Liver (tissue), 9 donors: ENCODE data around the gene PHYKPL. TPM values are rescaled to one million over a fixed set of nuclear protein-coding genes. Genes with fewer than 3 reads are reported as not detected.
"Not testable (repeated sequence)": the region's sequence is repeated elsewhere in the genome, so short reads cannot be mapped to it uniquely, and the experiment has no call there.

Experiments used
- DNase-seq: peaks from one replicate; pipeline ENCODE4 v3.0.0-alpha.2; 2017; ENCODE audit warnings: low spot score
- H3K27ac ChIP-seq, 2 donors: one replicate each; pipeline ENCODE4 v1.7.0; 2013; ENCODE audit warnings: inconsistent platforms in 2 of 2, low read length in 2 of 2, control low read depth in 1 of 2, low read depth in 1 of 2, mild to moderate bottlenecking in 1 of 2
- H3K27me3 ChIP-seq, 4 donors: one replicate each; pipeline versions ENCODE4 v1.6.1 to v1.7.0; 2013; ENCODE audit warnings: low read length in 3 of 4, inconsistent platforms in 1 of 4, mild to moderate bottlenecking in 1 of 4, moderate library complexity in 1 of 4; ENCODE audit not compliant: control insufficient read depth in 4 of 4, insufficient read depth in 4 of 4
- H3K36me3 ChIP-seq, 4 donors: one replicate each; pipeline versions ENCODE4 v1.6.1 to v1.7.0; 2013; ENCODE audit warnings: low read length in 3 of 4, mild to moderate bottlenecking in 3 of 4, low read depth in 1 of 4, moderate library complexity in 1 of 4; ENCODE audit not compliant: control insufficient read depth in 4 of 4, insufficient read depth in 3 of 4
- H3K4me1 ChIP-seq, 4 donors: one replicate each; pipeline versions ENCODE4 v1.6.1 to v1.7.0; 2013; ENCODE audit warnings: low read length in 3 of 4, mild to moderate bottlenecking in 3 of 4, moderate library complexity in 1 of 4; ENCODE audit not compliant: control insufficient read depth in 4 of 4, insufficient read depth in 4 of 4
- H3K4me3 ChIP-seq, 3 donors: one replicate each; pipeline versions ENCODE4 v1.6.1 to v1.7.0; 2013; ENCODE audit warnings: low read length in 3 of 3, control low read depth in 1 of 3, low read depth in 1 of 3, mild to moderate bottlenecking in 1 of 3
- H3K9ac ChIP-seq, 2 donors: one replicate each; pipeline ENCODE4 v1.7.0; 2013; ENCODE audit warnings: low read length in 2 of 2, mild to moderate bottlenecking in 2 of 2, moderate library complexity in 2 of 2, control low read depth in 1 of 2, low read depth in 1 of 2
- H3K9me3 ChIP-seq, 4 donors: one replicate each; pipeline versions ENCODE4 v1.6.1 to v1.7.0; 2013; ENCODE audit warnings: low read length in 3 of 4; ENCODE audit not compliant: control insufficient read depth in 4 of 4
- EGR1 ChIP-seq, 2 donors: IDR thresholded peaks; 2 replicates each; pipeline ENCODE4 v1.6.1; 2016 to 2018; ENCODE audit warnings: antibody characterized with exemption in 2 of 2, low read depth in 2 of 2
- FOXA1 ChIP-seq: IDR thresholded peaks from 2 replicates; pipeline ENCODE4 v1.6.1; 2016; ENCODE audit warnings: antibody characterized with exemption
- FOXA2 ChIP-seq: IDR thresholded peaks from 2 replicates; pipeline ENCODE4 v1.6.1; 2016; ENCODE audit warnings: antibody characterized with exemption
- HNF4G ChIP-seq: IDR thresholded peaks from 2 replicates; pipeline ENCODE4 v1.6.1; 2016; ENCODE audit warnings: antibody characterized with exemption
- NR2F2 ChIP-seq: IDR thresholded peaks from 2 replicates; pipeline ENCODE4 v1.6.1; 2016; ENCODE audit warnings: antibody characterized with exemption
- RAD21 ChIP-seq, 2 donors: IDR thresholded peaks; 2 replicates each; pipeline ENCODE4 v1.6.1; 2016; ENCODE audit warnings: antibody characterized with exemption in 2 of 2, mild to moderate bottlenecking in 2 of 2
- RXRA ChIP-seq, 2 donors: IDR thresholded peaks; 2 replicates each; pipeline ENCODE4 v1.6.1; 2017 to 2018; ENCODE audit warnings: antibody characterized with exemption in 2 of 2, mild to moderate bottlenecking in 1 of 2
- TAF1 ChIP-seq: conservative IDR thresholded peaks from 2 replicates; pipeline ENCODE4 v1.6.1; 2016; ENCODE audit warnings: antibody characterized with exemption, mild to moderate bottlenecking
- WGBS: extraction: QIAGEN DNeasy Blood & Tissue Kit; methylation state at CpG from one replicate; pipeline ENCODE4 v1.1.7; 2013; 5-methylcytosine and 5-hydroxymethylcytosine counted together
- polyA plus RNA-seq, 2 donors: library from polyadenylated mRNA; stranded (reverse) in 1 of 2; unstranded in 1 of 2; fragments of 200-250 nt in 1 of 2; fragments of >200 nt in 1 of 2; fragmentation: Nextera tagmentation in 1 of 2; extraction: Ambion mirVana in 1 of 2; gene quantifications; one replicate each; pipeline versions ENCODE4 v1.2.1 to v1.2.3, GENCODE V29; 2013 to 2015
- total RNA-seq, 2 donors: library from RNA; depleted of rRNA; stranded (reverse); fragments of >200 nt; gene quantifications; one replicate each; pipeline ENCODE4 v1.2.3, GENCODE V29; 2014
- TF ChIP-seq, protein P1 (sequence below): IDR thresholded peaks from 2 replicates; pipeline ENCODE4 v1.6.1; 2016; ENCODE audit warnings: antibody characterized with exemption
- TF ChIP-seq, protein P2 (sequence below): fragments of 150-350 bp; IDR thresholded peaks from 2 replicates; pipeline ENCODE4 v1.5.1; 2017; ENCODE audit warnings: improper control_type of control experiment, low read depth, low read length; ENCODE audit not compliant: missing input control
- TF ChIP-seq, protein P3 (sequence below): IDR thresholded peaks from 2 replicates; pipeline ENCODE4 v1.6.1; 2016; ENCODE audit warnings: antibody characterized with exemption
- donor health status: healthy.
- donor health status: healthy.
- donor health status: healthy.
- donor health status: healthy.
- donor health status: healthy.

Gene PHYKPL
- total and polyA plus RNA-seq, 4 donors = 25.6 to 103 (median 45.0) TPM

DNA sequence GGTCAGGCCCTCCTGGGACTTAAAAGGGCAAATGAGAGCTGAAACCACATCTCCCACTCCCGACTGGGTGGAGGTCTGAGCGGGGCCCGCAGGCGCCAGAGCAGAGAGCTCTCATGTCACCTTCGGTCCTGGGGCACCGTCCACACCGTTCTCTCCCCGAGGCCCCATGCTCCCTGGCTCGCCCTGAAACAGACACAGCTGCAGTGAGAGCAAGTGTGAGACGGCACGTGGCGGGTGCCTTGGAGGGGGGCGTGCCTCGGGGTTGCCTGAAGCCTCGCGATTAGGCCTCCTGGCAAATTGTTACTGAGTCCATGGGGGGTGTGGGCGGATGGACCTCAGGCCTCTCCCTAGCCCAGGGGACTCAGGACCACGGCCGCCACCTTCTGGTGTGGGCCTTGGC lies 24.1 kb upstream of the PHYKPL start (continued):
- TF ChIP-seq, protein P1, sequence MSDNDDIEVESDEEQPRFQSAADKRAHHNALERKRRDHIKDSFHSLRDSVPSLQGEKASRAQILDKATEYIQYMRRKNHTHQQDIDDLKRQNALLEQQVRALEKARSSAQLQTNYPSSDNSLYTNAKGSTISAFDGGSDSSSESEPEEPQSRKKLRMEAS = no peak
- no peak for TF ChIP-seq RAD21 (IDR thresholded peaks at IDR 0.05)
- no peak for TF ChIP-seq EGR1 (IDR thresholded peaks at IDR 0.05; ENCODE audit: low read depth in 2 of 2)
- TF ChIP-seq FOXA1 = no peak
- TF ChIP-seq, protein P2, sequence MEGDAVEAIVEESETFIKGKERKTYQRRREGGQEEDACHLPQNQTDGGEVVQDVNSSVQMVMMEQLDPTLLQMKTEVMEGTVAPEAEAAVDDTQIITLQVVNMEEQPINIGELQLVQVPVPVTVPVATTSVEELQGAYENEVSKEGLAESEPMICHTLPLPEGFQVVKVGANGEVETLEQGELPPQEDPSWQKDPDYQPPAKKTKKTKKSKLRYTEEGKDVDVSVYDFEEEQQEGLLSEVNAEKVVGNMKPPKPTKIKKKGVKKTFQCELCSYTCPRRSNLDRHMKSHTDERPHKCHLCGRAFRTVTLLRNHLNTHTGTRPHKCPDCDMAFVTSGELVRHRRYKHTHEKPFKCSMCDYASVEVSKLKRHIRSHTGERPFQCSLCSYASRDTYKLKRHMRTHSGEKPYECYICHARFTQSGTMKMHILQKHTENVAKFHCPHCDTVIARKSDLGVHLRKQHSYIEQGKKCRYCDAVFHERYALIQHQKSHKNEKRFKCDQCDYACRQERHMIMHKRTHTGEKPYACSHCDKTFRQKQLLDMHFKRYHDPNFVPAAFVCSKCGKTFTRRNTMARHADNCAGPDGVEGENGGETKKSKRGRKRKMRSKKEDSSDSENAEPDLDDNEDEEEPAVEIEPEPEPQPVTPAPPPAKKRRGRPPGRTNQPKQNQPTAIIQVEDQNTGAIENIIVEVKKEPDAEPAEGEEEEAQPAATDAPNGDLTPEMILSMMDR = no peak
- no peak for TF ChIP-seq RXRA (IDR thresholded peaks at IDR 0.05)

DNA sequence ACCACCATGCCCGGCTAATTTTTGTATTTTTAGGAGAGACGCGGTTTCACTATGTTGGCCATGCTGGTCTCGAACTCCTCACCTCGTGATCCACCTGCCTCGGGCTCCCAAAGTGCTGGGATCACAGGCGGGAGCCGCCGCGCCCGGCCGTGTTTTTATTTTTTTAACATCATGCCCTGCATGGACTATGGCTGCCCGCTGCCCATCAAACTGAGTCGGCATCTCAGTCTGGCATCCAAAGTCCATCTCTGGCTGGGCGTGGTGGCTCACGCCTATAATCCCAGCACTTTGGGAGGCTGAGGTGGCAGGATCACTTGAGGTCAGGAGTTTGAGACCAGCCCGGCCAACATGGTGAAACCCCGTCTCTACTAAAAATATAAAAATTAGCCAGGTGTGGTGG lies 21.0 kb upstream of the PHYKPL start:
- not testable (repeated sequence) for DNase-seq, H3K27ac ChIP-seq, H3K9ac ChIP-seq, H3K36me3 ChIP-seq, H3K27me3 ChIP-seq, H3K4me3 ChIP-seq, H3K9me3 ChIP-seq
- 84% methylated on average over 18 of the region's 18 CpGs for WGBS
- peaks cover 0 to 11% (median 4%) of the 10 kb centered on the region in 4 donors for H3K4me1 ChIP-seq

DNA sequence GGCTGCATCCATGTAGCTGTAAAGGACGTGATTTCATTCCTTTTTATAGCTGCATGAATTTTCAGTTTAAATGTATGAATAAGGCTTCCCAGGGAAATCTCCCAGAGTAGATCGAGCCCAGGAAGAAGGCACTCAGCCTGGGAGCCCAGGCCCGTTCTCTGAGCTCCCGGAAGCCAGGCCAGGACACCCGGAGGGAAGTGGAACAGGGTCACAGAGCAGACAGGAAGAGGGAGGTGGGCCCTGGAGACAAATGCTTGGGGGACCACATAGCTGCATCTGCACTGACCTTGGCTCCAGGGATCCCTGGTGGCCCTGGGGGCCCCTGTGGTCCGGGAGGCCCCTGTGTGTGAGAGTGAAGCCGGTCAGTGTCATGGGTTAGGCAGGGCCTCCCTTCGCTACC lies 19.7 kb upstream of the PHYKPL start:
- no peak overlapping the region for H3K27ac ChIP-seq
- 83% methylated on average over 8 of the region's 8 CpGs for WGBS
- TF ChIP-seq FOXA2 = no peak
- peak; percentile 66 for TF ChIP-seq NR2F2

DNA sequence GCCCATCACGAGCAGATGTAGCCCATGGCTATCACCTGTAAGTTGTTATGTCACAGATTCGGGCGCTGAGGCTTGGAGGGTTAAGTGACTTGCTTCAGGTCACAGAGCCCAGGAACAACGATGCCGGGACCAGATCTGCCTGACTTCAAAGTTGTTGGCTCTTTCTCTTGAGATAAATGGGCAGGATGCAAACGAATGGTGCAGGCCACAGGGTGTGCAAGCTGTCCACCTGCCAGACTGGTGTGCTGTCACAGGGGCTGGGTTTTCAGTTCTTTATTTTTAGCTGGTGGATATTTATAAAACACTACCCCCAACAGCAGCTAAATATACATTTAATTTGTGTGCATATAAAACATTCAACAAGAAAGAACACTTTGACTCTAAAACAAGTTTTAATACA lies 17.7 kb upstream of the PHYKPL start:
- no peak overlapping the region for H3K4me3 ChIP-seq
- 82% methylated on average over 6 of the region's 6 CpGs for WGBS
- no peak overlapping the region for H3K27ac ChIP-seq
- no peak for DNase-seq
- no peak overlapping the region for H3K9ac ChIP-seq
- no peaks in the 10 kb centered on the region for H3K9me3 ChIP-seq
- peaks cover 0 to 11% (median 4%) of the 10 kb centered on the region in 4 donors for H3K4me1 ChIP-seq
- H3K27me3 ChIP-seq = no peaks in the 10 kb centered on the region
- no peaks in the 10 kb centered on the region for H3K36me3 ChIP-seq
- no peak for TF ChIP-seq RAD21 (IDR thresholded peaks at IDR 0.05)
- no peak for TF ChIP-seq TAF1
- TF ChIP-seq HNF4G = no peak
- TF ChIP-seq, protein P3, sequence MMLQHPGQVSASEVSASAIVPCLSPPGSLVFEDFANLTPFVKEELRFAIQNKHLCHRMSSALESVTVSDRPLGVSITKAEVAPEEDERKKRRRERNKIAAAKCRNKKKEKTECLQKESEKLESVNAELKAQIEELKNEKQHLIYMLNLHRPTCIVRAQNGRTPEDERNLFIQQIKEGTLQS = no peak
- TF ChIP-seq, protein P2 = no peak
- TF ChIP-seq FOXA2 = no peak

More for the DNA sequence above, 19.7 kb upstream of the PHYKPL start:
- Histone ChIP-seq H3K4me1 (peaks cover 0 to 11% (median 4%) of the 10 kb centered on the region in 4 donors), H3K36me3 (no peaks in the 10 kb centered on the region), H3K9me3 (no peaks in the 10 kb centered on the region), H3K4me3 (no peak overlapping the region), H3K27me3 (no peaks in the 10 kb centered on the region), H3K9ac (no peak overlapping the region)
- DNase-seq = no peak
